ENCODE data around the gene PARVG.

DNA sequence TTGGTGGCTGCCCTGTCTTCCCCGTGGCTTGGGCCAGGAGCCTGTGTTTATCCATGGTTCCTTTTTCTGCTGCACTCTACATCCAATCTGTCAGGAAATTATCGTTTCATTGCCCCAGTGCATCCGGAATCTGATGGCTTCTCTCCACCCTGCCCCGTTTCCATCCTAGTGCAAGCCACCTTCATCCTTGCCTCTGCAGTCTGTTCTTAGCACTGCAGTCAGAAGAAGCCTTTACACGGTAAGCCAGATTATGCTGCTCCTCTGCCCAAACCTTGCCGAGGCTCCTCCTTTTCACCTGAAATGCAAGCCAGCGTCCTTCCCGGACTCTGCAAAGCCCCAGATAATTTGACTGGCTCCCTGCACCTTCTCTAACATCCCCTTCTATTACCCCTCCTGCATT is 45.1 kb downstream of the PARVG start:
- TF ChIP-seq POLR2AphosphoS5 (IDR thresholded peaks at IDR 0.05): no peak
- no peak for TF ChIP-seq EP300 (IDR thresholded peaks at IDR 0.05)

All from esophagus muscularis mucosa (tissue), 3 donors.